ENCODE measurements around the gene SYCP2. TPM values are rescaled to one million over a fixed set of nuclear protein-coding genes. Genes with fewer than 3 reads are reported as not detected.

The SYCP2 gene
- polyA plus RNA-seq, 1 of the 3 experiments (the other 2 are of a cell fraction), result 0.76 TPM

- Histone ChIP-seq H3K4me3 (ENCODE audit: low read depth in 2 of 2, low read length in 1 of 2) (no peak overlapping the region), H3F3A (replicated peaks; ENCODE audit: insufficient read depth) (no peaks in the 10 kb centered on the region), H3K79me2 (ENCODE audit: insufficient read depth) (no peaks in the 10 kb centered on the region), H3K27me3 (ENCODE audit: insufficient read depth) (no peaks in the 10 kb centered on the region), H3K9me2 (0 out of 2 replicates have a peak, but pooled peaks cover 2% of the 10 kb centered on the region), H3K4me2 (no peak overlapping the region), H2AFZ (ENCODE audit: low read depth) (no peak overlapping the region), H4K20me1 (ENCODE audit: insufficient read depth) (no peaks in the 10 kb centered on the region), H3K9ac (no peak overlapping the region), H3K9me3 (no peaks in the 10 kb centered on the region), H3K4me1 (ENCODE audit: control insufficient read depth in 1 of 2, insufficient read depth in 2 of 2, low read depth in 1 of 2, low read length in 1 of 2) (no peaks in the 10 kb centered on the region), H3K36me3 (replicated peaks in 1 of 2; ENCODE audit: control insufficient read depth in 1 of 2, insufficient read depth in 2 of 2, low read length in 1 of 2) (no peaks in the 10 kb centered on the region), H3K27ac (ENCODE audit: low read depth in 2 of 2, low read length in 1 of 2) (no peak overlapping the region)
- DNase-seq, result no peak
- TF ChIP-seq PBX3 (IDR thresholded peaks at IDR 0.05) (no peak), REST (IDR thresholded peaks at IDR 0.05; ENCODE audit: low read depth, low read length) (no peak), GATA2 (CRISPR knock-in tag; IDR thresholded peaks at IDR 0.05) (no peak), TAF1 (IDR thresholded peaks at IDR 0.05; ENCODE audit: borderline replicate concordance, low read depth, low read length) (no peak), NRF1 (IDR thresholded peaks at IDR 0.05; ENCODE audit: low read depth, low read length) (no peak), TCF12 (IDR thresholded peaks at IDR 0.05) (no peak)
- 44% methylated on average over 6 of the region's 6 CpGs for WGBS (ENCODE audit: low lambda C conversion rate)
- ChIA-PET POLR2A (no interaction called here), CTCF (interaction anchor here (1.0 kb wide), 1 partner anchor 81 kb away, joined by 3 read pairs; no protein-coding TSS in a partner anchor)
These were observed 42.8 kb upstream of the SYCP2 start for GRCh38 chr20:59976156-59976782.

GRCh38 chr20:59972037-59972801 lies 38.8 kb upstream of the SYCP2 start:
- DNase-seq, result no peak
- H3F3A ChIP-seq (replicated peaks; ENCODE audit: insufficient read depth), result no peaks in the 10 kb centered on the region
- CTCF ChIA-PET, result interaction anchor here (1.4 kb wide), 1 partner anchor 14 kb away, joined by 7 read pairs; the partner anchor contains the start of gene CDH26
- POLR2A ChIA-PET, result no interaction called here
- WGBS (ENCODE audit: low lambda C conversion rate), result 48% methylated on average over 12 of the region's 12 CpGs
- H3K27ac ChIP-seq (ENCODE audit: low read depth in 2 of 2, low read length in 1 of 2), result no peak overlapping the region
- H3K9ac ChIP-seq, result no peak overlapping the region
- H3K4me1 ChIP-seq (ENCODE audit: control insufficient read depth in 1 of 2, insufficient read depth in 2 of 2, low read depth in 1 of 2, low read length in 1 of 2), result no peaks in the 10 kb centered on the region
- no peak overlapping the region for H3K4me3 ChIP-seq (ENCODE audit: low read depth in 2 of 2, low read length in 1 of 2)
- H3K36me3 ChIP-seq (replicated peaks in 1 of 2; ENCODE audit: control insufficient read depth in 1 of 2, insufficient read depth in 2 of 2, low read length in 1 of 2), result no peaks in the 10 kb centered on the region
- H2AFZ ChIP-seq (ENCODE audit: low read depth), result no peak overlapping the region
- no peaks in the 10 kb centered on the region for H3K9me2 ChIP-seq
- H3K27me3 ChIP-seq (ENCODE audit: insufficient read depth), result no peaks in the 10 kb centered on the region
- H3K9me3 ChIP-seq, result no peaks in the 10 kb centered on the region
- H3K79me2 ChIP-seq (ENCODE audit: insufficient read depth), result no peaks in the 10 kb centered on the region
- H4K20me1 ChIP-seq (ENCODE audit: insufficient read depth), result no peaks in the 10 kb centered on the region
- H3K4me2 ChIP-seq, result no peak overlapping the region
- TF ChIP-seq SIN3A (IDR thresholded peaks at IDR 0.05; ENCODE audit: borderline replicate concordance, low read depth, low read length), result no peak
- no peak for TF ChIP-seq CHD2 (IDR thresholded peaks at IDR 0.05; ENCODE audit: low read length, partially characterized antibody)
- TF ChIP-seq NRF1 (IDR thresholded peaks at IDR 0.05; ENCODE audit: low read depth, low read length), result no peak
- no peak for TF ChIP-seq EP300 (IDR thresholded peaks at IDR 0.05; ENCODE audit: borderline replicate concordance in 1 of 2, low read depth in 1 of 2, low read length in 1 of 2)
- TF ChIP-seq GATA2 (CRISPR knock-in tag; IDR thresholded peaks at IDR 0.05), result no peak
- no peak for TF ChIP-seq FOXM1 (IDR thresholded peaks at IDR 0.05; ENCODE audit: low read depth)
- TF ChIP-seq JUND (IDR thresholded peaks at IDR 0.05), result no peak
- no peak for TF ChIP-seq YY1 (IDR thresholded peaks at IDR 0.05; ENCODE audit: low read depth)
- no peak for TF ChIP-seq CTCF (IDR thresholded peaks at IDR 0.05)
- TF ChIP-seq REST (IDR thresholded peaks at IDR 0.05; ENCODE audit: low read depth, low read length), result no peak
- no peak for TF ChIP-seq RAD21 (IDR thresholded peaks at IDR 0.05; ENCODE audit: low read length)
- TF ChIP-seq EZH2phosphoT487 (IDR thresholded peaks at IDR 0.05; ENCODE audit: borderline replicate concordance, low read depth), result no peak
